Urinary bladder (tissue), 4 donors: Measurements from ENCODE around the gene PDE6B. TPM values are rescaled to one million over a fixed set of nuclear protein-coding genes. Genes with fewer than 3 reads are reported as not detected.

Experiments used
- DNase-seq: peaks from one replicate; pipeline ENCODE4 v3.0.0-alpha.2; 2015; ENCODE audit errors: extremely low spot score
- H3K27ac ChIP-seq: one replicate; pipeline ENCODE4 v1.5.1; 2013; ENCODE audit warnings: low read depth, mild to moderate bottlenecking, moderate library complexity
- H3K36me3 ChIP-seq: one replicate; pipeline ENCODE4 v1.6.1; 2013; ENCODE audit warnings: mild to moderate bottlenecking, moderate library complexity; ENCODE audit not compliant: insufficient read depth
- H3K4me1 ChIP-seq: one replicate; pipeline ENCODE4 v1.6.1; 2013; ENCODE audit warnings: mild to moderate bottlenecking, moderate library complexity; ENCODE audit not compliant: insufficient read depth
- H3K4me3 ChIP-seq: one replicate; pipeline ENCODE4 v1.5.1; 2013; ENCODE audit warnings: low read depth, low read length
- WGBS: extraction: QIAGEN DNeasy Blood & Tissue Kit; methylation state at CpG from one replicate; pipeline ENCODE4 v1.1.7; 2013; 5-methylcytosine and 5-hydroxymethylcytosine counted together
- polyA plus RNA-seq: library from polyadenylated mRNA; stranded (reverse); fragments of 200-250 nt; gene quantifications from one replicate; pipeline ENCODE4 v1.2.3, GENCODE V29; 2013
- total RNA-seq: library from RNA; depleted of rRNA; stranded (reverse); fragments of >200 nt; gene quantifications from one replicate; pipeline ENCODE4 v1.2.3, GENCODE V29; 2014
- donor health status: healthy with polysubstance abuse.
- donor health status: healthy.

The PDE6B gene
- total and polyA plus RNA-seq, 2 donors, result 4.1 to 6.2 TPM

DNA sequence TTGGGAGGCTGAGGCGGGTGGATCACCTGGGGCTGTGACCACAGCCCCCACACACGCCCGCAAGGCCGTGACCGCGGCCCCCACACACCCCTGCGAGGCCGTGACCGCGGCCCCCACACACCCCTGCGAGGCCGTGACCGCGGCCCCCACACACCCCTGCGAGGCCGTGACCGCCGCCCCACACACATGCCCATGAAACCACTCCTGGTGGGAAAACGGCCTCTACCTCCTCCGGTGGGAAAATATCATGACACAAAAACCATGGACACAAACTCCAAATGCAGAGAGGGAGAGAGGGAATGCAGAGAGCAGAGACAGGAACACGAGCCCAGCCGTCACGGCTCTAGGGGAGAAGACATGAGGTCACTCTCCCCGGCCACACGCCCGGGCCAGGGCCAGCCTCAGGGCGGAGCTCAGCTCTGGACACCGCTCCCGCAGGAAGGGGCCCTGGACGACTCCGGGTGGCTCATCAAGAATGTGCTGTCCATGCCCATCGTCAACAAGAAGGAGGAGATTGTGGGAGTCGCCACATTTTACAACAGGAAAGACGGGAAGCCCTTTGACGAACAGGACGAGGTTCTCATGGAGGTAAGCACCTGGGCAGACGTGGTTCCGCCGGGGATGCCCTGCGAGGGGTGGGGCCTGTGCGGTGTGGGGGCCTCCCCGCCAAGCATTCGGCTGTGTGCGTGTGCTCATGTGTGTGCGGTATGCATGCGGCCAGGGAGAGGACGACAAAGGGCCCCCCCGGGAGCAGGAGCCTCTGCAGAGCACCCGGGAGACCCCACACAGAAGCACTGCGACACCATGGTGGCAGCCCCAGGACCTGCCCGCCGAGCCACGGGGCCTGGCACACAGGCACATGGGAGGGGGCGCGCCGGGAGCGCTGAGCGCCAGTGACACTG is 31.3 kb downstream of the PDE6B start:
- DNase-seq, result no peak
- 70% methylated on average over 58 of the region's 58 CpGs for WGBS

GRCh38 chr4:657338-657833 is 32.0 kb downstream of the PDE6B start:
- no peak overlapping the region for H3K27ac ChIP-seq
- DNase-seq, result no peak
- H3K36me3 ChIP-seq, result no peaks in the 10 kb centered on the region
- no peaks in the 10 kb centered on the region for H3K4me1 ChIP-seq
- WGBS, result 78% methylated on average over 23 of the region's 23 CpGs
- no peak overlapping the region for H3K4me3 ChIP-seq

More for the DNA sequence above, 31.3 kb downstream of the PDE6B start:
- Histone ChIP-seq H3K27ac (no peak overlapping the region), H3K36me3 (no peaks in the 10 kb centered on the region), H3K4me1 (no peaks in the 10 kb centered on the region), H3K4me3 (no peak overlapping the region)

DNA sequence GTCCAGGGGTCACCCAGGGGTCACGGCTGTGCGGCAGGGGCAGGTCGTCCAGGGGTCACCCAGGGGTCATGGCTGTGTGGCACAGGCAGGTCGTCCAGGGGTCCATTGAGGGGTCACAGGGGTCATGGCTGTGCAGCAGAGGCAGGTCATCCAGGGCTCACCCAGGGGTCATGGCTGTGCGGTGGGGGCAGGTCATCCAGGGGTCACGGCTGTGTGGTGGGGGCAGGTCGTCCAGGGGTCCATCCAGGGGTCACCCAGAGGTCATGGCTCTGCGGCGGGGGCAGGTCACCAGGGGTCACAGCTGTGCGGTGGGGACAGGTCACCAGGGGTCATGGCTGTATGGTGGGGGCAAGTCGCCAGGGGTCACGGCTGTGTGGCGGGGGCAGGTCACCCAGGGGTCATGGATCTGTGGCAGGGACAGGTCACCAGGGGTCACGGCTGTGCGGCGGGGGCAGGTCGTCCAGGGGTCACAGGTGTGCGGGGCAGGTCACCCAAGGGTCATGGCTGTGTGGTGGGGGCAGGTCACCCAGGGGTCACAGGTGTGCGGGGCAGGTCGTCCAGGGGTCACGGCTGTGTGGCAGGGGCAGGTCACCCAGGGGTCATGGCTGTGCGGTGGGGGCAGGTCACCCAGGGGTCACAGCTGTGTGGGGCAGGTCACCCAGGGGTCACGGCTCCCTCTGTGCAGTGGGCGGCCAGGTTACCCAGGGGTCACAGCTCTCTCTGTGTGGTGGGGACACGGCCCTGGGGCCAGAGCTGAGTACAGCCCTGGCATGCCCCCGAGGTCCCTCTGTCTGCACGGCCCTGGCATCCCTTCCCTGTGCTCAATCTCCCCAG is 32.7 kb downstream of the PDE6B start:
- no peaks in the 10 kb centered on the region for H3K4me1 ChIP-seq
- no peak for DNase-seq
- no peak overlapping the region for H3K4me3 ChIP-seq
- H3K36me3 ChIP-seq, result no peaks in the 10 kb centered on the region
- WGBS, result 84% methylated on average over 27 of the region's 27 CpGs
- H3K27ac ChIP-seq, result no peak overlapping the region

DNA sequence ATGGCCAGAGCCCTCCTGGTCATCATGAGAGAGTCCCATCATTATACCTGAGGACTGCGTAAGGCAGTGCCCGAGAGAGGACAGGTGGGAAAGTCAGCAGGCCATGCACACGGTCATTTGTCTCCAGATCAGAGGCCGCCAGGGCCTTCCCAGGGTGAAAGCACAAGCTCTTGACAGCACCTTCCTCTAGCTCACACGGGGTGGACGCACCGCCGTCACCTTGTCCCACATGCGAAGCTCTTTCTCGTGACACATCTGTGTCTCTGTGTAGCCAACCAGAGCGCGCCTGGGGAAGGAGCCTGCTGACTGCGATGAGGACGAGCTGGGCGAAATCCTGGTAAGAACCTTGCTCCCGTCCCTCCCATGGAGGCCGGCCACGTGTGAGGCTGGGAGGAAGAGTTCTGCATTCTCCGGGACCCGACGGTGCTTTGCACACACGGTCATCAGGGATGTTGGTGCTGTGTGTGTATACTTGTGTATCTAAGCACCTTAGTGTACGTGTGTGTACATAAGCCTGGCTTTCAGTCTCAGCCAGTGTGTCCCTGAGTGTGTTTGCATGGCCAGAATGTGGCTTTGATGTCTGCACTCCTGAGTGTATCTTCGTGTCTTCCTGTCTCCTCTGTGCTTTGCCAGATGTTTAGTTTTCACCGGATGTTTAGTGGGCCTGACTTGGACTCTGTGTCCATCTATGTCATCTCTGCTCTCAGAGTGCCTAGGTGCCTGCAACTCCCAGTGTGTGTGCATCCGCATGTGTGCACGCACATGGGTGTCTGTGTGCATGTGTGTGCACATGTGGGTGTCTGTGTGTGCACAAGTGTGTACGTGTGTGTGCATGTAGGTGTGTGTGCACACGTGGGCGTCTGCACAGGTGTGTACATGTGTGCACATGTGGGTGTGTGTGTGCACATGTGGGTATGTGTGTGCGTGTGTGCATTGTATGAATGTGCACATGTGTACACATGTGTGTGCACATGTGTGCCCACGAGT is 33.6 kb downstream of the PDE6B start:
- H3K27ac ChIP-seq, result no peak overlapping the region
- no peaks in the 10 kb centered on the region for H3K4me1 ChIP-seq
- 90% methylated on average over 32 of the region's 32 CpGs for WGBS
- DNase-seq, result no peak
- H3K36me3 ChIP-seq, result no peaks in the 10 kb centered on the region
- H3K4me3 ChIP-seq, result no peak overlapping the region

- no peak for DNase-seq
- H3K4me1 ChIP-seq, result no peaks in the 10 kb centered on the region
- no peak overlapping the region for H3K4me3 ChIP-seq
- no peaks in the 10 kb centered on the region for H3K36me3 ChIP-seq
- WGBS, result 93% methylated on average over 8 of the region's 8 CpGs
- H3K27ac ChIP-seq, result no peak overlapping the region
Observed at GRCh38 chr4:659851-660250, 34.5 kb downstream of the PDE6B start.

GRCh38 chr4:660401-660800 is 35.0 kb downstream of the PDE6B start:
- Histone ChIP-seq H3K36me3 (no peaks in the 10 kb centered on the region), H3K4me3 (no peak overlapping the region), H3K4me1 (no peaks in the 10 kb centered on the region), H3K27ac (no peak overlapping the region)
- WGBS, result 92% methylated on average over 10 of the region's 10 CpGs
- DNase-seq, result no peak

GRCh38 chr4:661231-661630 is 35.9 kb downstream of the PDE6B start:
- Histone ChIP-seq H3K27ac (no peak overlapping the region), H3K4me1 (no peaks in the 10 kb centered on the region), H3K4me3 (no peak overlapping the region), H3K36me3 (no peaks in the 10 kb centered on the region)
- no peak for DNase-seq
- 94% methylated on average over 3 of the region's 3 CpGs for WGBS

DNA sequence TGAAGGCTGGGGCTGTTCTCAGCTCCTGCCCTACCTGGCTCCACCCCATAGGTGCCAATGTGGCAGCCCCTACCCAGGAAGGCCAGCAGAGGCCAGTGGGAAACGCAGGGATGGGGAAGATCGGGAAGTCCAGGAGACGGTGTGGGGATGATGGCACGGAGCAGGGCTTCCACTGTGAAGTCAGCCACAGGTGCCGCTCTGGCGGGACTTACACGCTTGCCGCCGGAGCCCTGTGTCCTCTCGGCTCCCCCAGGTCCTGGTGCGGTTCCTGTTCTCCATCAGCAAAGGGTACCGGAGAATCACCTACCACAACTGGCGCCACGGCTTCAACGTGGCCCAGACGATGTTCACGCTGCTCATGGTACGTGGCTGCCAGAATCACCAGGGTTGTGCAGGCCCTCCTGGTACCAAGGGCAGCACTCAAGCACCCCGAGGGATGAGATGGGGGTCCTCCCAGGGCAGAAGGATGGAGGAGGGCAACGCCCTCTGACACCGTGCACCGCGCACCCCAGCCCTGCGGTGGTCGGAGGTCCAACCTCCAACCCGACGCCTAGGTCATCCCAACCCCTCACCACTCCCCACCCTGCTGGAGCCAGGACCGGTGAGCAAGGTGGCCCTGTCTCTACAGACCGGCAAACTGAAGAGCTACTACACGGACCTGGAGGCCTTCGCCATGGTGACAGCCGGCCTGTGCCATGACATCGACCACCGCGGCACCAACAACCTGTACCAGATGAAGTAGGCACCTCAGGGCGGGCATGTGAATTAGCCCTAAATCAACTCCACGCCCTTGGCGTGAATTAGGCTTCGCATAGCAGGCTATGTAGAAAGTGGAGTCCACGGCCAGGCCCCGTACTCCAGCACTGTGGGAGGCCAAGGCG is 36.7 kb downstream of the PDE6B start:
- Histone ChIP-seq H3K36me3 (no peaks in the 10 kb centered on the region), H3K27ac (no peak overlapping the region), H3K4me3 (no peak overlapping the region), H3K4me1 (no peaks in the 10 kb centered on the region)
- WGBS, result 98% methylated on average over 42 of the region's 42 CpGs
- DNase-seq, result no peak

- H3K27ac ChIP-seq, result no peak overlapping the region
- no peaks in the 10 kb centered on the region for H3K36me3 ChIP-seq
- H3K4me1 ChIP-seq, result no peaks in the 10 kb centered on the region
- peak overlapping the region; percentile 60 for H3K4me3 ChIP-seq
- no peak for DNase-seq
- WGBS, result 45% methylated on average over 20 of the region's 20 CpGs
Observed at GRCh38 chr4:663046-663437, 37.7 kb downstream of the PDE6B start.

DNA sequence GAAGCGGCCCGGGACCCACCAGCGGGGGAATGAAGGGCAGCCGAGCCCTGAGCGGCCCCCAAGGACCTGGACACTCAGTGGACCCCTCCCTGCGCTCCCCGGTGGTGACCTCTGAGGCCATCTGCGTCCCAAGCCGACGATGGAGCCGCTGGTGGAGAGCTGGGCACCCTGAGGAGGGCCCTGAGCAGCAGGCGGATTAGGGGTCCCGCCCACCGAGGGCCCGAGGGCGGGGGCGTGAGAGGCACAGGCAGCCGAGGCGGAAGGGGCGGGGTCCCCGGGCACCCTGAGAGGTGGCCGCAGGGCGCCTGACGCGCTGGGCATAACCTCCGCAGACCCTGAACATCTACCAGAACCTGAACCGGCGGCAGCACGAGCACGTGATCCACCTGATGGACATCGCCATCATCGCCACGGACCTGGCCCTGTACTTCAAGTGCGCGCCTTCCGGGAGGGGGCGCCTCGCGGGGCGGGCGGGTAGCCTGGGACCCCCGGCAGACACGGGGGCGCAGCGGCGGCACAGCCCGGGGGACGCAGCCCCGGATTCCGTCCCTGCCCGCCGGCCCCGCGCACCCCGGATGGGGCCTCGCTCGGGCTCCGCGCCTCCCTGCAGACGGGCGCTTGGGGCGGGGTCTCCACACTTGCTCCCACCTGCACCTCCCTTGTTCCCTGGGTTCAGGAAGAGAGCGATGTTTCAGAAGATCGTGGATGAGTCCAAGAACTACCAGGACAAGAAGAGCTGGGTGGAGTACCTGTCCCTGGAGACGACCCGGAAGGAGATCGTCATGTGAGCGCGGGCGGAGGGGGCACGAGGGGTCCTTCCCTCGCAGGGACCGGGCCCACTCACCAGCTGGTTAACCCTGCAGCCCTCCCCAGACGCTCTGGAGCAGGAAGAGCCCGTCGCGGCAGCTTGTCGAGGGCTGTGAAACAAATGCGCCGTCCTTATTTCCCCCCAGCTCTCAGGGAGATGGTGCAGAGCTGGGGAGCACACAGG is 38.4 kb downstream of the PDE6B start:
- Histone ChIP-seq H3K27ac (no peak overlapping the region), H3K4me3 (peak overlapping the region; percentile 60), H3K36me3 (no peaks in the 10 kb centered on the region), H3K4me1 (no peaks in the 10 kb centered on the region)
- no peak for DNase-seq
- WGBS, result 2% methylated on average over 80 of the region's 80 CpGs

- no peaks in the 10 kb centered on the region for H3K36me3 ChIP-seq
- H3K4me1 ChIP-seq, result no peaks in the 10 kb centered on the region
- 96% methylated on average over 24 of the region's 24 CpGs for WGBS
- DNase-seq, result no peak
- H3K27ac ChIP-seq, result no peak overlapping the region
- H3K4me3 ChIP-seq, result no peak overlapping the region
Observed at GRCh38 chr4:664713-665231, 39.4 kb downstream of the PDE6B start.
